ENCODE measurements around the gene MAP2K2. TPM values are rescaled to one million over a fixed set of nuclear protein-coding genes. Genes with fewer than 3 reads are reported as not detected.

MAP2K2 gene
- total and polyA plus RNA-seq, 4 donors = 40.3 to 72.7 (median 54.1) TPM

DNA sequence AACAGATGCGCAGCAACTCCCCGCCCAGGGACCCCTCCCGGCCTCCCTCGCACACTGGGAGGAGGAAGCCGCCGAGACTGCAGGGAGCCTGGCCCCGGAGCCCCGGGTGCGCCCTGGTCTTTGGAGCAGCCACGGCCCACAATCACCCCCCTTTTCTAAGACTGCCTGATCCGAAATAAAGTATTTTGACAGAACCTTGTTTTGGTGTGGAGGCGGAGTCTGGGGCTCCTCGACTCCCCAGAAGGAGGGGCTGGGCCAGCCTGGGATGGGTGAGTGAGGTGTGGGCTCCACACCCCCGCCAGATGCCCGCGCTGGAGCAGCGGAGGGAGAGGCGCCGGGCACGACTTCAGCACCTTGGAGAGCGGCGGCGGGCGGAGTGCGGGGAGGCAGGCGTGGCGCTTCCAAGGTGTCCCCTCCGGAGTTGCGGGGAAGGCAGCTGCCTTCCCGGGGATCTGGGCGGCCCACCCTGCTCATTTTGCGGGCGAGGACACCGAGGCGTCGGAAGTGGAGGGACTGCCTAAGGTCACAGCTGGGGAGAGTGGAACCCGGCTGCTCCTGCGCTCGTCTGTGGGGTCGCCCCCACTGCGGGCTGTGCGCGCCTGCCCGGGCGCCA, 49.0 kb upstream of the MAP2K2 start (continued):
- TF ChIP-seq, protein P1, sequence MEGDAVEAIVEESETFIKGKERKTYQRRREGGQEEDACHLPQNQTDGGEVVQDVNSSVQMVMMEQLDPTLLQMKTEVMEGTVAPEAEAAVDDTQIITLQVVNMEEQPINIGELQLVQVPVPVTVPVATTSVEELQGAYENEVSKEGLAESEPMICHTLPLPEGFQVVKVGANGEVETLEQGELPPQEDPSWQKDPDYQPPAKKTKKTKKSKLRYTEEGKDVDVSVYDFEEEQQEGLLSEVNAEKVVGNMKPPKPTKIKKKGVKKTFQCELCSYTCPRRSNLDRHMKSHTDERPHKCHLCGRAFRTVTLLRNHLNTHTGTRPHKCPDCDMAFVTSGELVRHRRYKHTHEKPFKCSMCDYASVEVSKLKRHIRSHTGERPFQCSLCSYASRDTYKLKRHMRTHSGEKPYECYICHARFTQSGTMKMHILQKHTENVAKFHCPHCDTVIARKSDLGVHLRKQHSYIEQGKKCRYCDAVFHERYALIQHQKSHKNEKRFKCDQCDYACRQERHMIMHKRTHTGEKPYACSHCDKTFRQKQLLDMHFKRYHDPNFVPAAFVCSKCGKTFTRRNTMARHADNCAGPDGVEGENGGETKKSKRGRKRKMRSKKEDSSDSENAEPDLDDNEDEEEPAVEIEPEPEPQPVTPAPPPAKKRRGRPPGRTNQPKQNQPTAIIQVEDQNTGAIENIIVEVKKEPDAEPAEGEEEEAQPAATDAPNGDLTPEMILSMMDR (IDR thresholded peaks at IDR 0.05; ENCODE audit: low read depth, low read length, missing input control) = no peak
- no peak for TF ChIP-seq TAF1 (conservative IDR thresholded peaks at IDR 0.05)

DNA sequence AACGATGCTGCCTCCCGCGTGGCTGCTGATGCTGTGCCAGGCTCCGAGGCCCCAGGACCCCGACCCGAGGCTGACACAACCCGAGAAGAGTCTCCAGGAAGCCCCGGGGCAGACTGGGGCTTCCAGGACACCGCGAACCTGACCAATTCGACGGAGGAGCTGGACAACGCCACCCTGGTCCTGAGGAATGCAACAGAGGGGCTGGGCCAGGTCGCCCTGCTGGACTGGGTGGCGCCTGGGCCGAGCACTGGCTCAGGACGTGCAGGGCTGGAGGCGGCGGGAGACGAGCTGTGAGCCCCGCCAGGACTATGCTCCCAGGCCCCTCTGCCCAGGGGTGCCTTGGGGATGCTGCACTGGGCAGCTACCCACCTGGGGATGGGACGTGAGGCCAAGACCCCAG, 47.8 kb upstream of the MAP2K2 start:
- no peak overlapping the region for H3K4me3 ChIP-seq (ENCODE audit: low read depth in 1 of 3, low read length in 3 of 3)
- H3K4me1 ChIP-seq (ENCODE audit: control insufficient read depth in 4 of 4, insufficient read depth in 4 of 4, low read length in 3 of 4) = no peaks in the 10 kb centered on the region
- peaks cover 22 to 35% (median 27%) of the 10 kb centered on the region in 4 donors for H3K36me3 ChIP-seq (ENCODE audit: control insufficient read depth in 4 of 4, insufficient read depth in 3 of 4, low read depth in 1 of 4, low read length in 3 of 4)
- no peaks in the 10 kb centered on the region for H3K9me3 ChIP-seq (ENCODE audit: control insufficient read depth in 4 of 4, low read length in 3 of 4)
- H3K9ac ChIP-seq (ENCODE audit: low read depth in 1 of 2, low read length in 2 of 2) = no peak overlapping the region
- no peaks in the 10 kb centered on the region for H3K27me3 ChIP-seq (ENCODE audit: control insufficient read depth in 4 of 4, insufficient read depth in 4 of 4, low read length in 3 of 4)
- 77% methylated on average over 22 of the region's 22 CpGs for WGBS
- TF ChIP-seq JUND (IDR thresholded peaks at IDR 0.05) (no peak), RXRA (IDR thresholded peaks at IDR 0.05) (no peak), FOXA2 (IDR thresholded peaks at IDR 0.05) (no peak), SP1 (IDR thresholded peaks at IDR 0.05) (no peak), TAF1 (conservative IDR thresholded peaks at IDR 0.05) (no peak), RAD21 (IDR thresholded peaks at IDR 0.05) (no peak), FOXA1 (IDR thresholded peaks at IDR 0.05) (no peak)
- TF ChIP-seq, protein P2, sequence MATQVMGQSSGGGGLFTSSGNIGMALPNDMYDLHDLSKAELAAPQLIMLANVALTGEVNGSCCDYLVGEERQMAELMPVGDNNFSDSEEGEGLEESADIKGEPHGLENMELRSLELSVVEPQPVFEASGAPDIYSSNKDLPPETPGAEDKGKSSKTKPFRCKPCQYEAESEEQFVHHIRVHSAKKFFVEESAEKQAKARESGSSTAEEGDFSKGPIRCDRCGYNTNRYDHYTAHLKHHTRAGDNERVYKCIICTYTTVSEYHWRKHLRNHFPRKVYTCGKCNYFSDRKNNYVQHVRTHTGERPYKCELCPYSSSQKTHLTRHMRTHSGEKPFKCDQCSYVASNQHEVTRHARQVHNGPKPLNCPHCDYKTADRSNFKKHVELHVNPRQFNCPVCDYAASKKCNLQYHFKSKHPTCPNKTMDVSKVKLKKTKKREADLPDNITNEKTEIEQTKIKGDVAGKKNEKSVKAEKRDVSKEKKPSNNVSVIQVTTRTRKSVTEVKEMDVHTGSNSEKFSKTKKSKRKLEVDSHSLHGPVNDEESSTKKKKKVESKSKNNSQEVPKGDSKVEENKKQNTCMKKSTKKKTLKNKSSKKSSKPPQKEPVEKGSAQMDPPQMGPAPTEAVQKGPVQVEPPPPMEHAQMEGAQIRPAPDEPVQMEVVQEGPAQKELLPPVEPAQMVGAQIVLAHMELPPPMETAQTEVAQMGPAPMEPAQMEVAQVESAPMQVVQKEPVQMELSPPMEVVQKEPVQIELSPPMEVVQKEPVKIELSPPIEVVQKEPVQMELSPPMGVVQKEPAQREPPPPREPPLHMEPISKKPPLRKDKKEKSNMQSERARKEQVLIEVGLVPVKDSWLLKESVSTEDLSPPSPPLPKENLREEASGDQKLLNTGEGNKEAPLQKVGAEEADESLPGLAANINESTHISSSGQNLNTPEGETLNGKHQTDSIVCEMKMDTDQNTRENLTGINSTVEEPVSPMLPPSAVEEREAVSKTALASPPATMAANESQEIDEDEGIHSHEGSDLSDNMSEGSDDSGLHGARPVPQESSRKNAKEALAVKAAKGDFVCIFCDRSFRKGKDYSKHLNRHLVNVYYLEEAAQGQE (IDR thresholded peaks at IDR 0.05) = no peak
- TF ChIP-seq, protein P3, sequence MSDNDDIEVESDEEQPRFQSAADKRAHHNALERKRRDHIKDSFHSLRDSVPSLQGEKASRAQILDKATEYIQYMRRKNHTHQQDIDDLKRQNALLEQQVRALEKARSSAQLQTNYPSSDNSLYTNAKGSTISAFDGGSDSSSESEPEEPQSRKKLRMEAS (IDR thresholded peaks at IDR 0.05) = no peak
- TF ChIP-seq, protein P4, sequence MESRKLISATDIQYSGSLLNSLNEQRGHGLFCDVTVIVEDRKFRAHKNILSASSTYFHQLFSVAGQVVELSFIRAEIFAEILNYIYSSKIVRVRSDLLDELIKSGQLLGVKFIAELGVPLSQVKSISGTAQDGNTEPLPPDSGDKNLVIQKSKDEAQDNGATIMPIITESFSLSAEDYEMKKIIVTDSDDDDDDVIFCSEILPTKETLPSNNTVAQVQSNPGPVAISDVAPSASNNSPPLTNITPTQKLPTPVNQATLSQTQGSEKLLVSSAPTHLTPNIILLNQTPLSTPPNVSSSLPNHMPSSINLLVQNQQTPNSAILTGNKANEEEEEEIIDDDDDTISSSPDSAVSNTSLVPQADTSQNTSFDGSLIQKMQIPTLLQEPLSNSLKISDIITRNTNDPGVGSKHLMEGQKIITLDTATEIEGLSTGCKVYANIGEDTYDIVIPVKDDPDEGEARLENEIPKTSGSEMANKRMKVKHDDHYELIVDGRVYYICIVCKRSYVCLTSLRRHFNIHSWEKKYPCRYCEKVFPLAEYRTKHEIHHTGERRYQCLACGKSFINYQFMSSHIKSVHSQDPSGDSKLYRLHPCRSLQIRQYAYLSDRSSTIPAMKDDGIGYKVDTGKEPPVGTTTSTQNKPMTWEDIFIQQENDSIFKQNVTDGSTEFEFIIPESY (IDR thresholded peaks at IDR 0.05) = no peak
- H3K27ac ChIP-seq (ENCODE audit: low read depth in 1 of 2, low read length in 2 of 2) = no peak overlapping the region
- no peak for DNase-seq (ENCODE audit: low spot score)

DNA sequence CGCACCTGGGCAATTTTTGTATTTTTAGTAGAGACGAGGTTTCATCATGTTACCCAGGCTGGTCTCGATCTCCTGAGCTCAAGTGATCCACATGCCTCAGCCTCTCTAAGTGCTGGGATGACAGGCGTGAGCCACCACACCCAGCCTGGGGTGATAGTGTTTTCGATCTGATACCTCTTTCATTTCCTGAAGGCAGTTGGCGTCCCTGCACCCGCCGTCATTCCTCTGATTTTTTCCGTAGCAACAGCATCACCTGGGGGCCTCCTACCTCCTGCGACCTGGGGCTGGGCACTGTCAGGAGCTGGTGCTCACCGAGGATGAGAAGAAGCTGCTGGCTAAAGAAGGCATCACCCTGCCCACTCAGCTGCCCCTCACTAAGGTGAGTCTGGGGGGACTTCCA, 40.3 kb upstream of the MAP2K2 start:
- WGBS = 83% methylated on average over 11 of the region's 11 CpGs
- no peak overlapping the region for H3K27ac ChIP-seq (ENCODE audit: low read depth in 1 of 2, low read length in 2 of 2)
- TF ChIP-seq, protein P2 (IDR thresholded peaks at IDR 0.05) = no peak
- TF ChIP-seq, protein P4 (IDR thresholded peaks at IDR 0.05) = no peak
- TF ChIP-seq YY1 (IDR thresholded peaks at IDR 0.05) = no peak
- TF ChIP-seq RAD21 (IDR thresholded peaks at IDR 0.05) = no peak
- TF ChIP-seq FOXA2 (IDR thresholded peaks at IDR 0.05) = no peak
- no peaks in the 10 kb centered on the region for H3K27me3 ChIP-seq (ENCODE audit: control insufficient read depth in 4 of 4, insufficient read depth in 4 of 4, low read length in 3 of 4)
- peaks cover 25 to 62% (median 38%) of the 10 kb centered on the region in 4 donors for H3K36me3 ChIP-seq (ENCODE audit: control insufficient read depth in 4 of 4, insufficient read depth in 3 of 4, low read depth in 1 of 4, low read length in 3 of 4)
- H3K4me1 ChIP-seq (ENCODE audit: control insufficient read depth in 4 of 4, insufficient read depth in 4 of 4, low read length in 3 of 4) = no peaks in the 10 kb centered on the region
- no peak for DNase-seq (ENCODE audit: low spot score)
- H3K9me3 ChIP-seq (ENCODE audit: control insufficient read depth in 4 of 4, low read length in 3 of 4) = no peaks in the 10 kb centered on the region
- H3K4me3 ChIP-seq (ENCODE audit: low read depth in 1 of 3, low read length in 3 of 3) = no peak overlapping the region
- no peak overlapping the region for H3K9ac ChIP-seq (ENCODE audit: low read depth in 1 of 2, low read length in 2 of 2)

Data from liver (tissue), 9 donors.